NT2/D1 (cell line): ENCODE results near the gene PRKAG2.

Experiments
- SUZ12 ChIP-seq: IDR thresholded peaks from 2 replicates; pipeline ENCODE4 v1.6.1; 2011; ENCODE audit not compliant: insufficient read length, insufficient read depth; ENCODE audit errors: extremely low read depth
- YY1 ChIP-seq: IDR thresholded peaks from 2 replicates; pipeline ENCODE4 v1.6.1; 2011; ENCODE audit not compliant: insufficient read length, insufficient read depth
- ZNF274 ChIP-seq: IDR thresholded peaks from 2 replicates; pipeline ENCODE4 v1.6.1; 2011; ENCODE audit warnings: mild to moderate bottlenecking, low read depth, low read length

DNA sequence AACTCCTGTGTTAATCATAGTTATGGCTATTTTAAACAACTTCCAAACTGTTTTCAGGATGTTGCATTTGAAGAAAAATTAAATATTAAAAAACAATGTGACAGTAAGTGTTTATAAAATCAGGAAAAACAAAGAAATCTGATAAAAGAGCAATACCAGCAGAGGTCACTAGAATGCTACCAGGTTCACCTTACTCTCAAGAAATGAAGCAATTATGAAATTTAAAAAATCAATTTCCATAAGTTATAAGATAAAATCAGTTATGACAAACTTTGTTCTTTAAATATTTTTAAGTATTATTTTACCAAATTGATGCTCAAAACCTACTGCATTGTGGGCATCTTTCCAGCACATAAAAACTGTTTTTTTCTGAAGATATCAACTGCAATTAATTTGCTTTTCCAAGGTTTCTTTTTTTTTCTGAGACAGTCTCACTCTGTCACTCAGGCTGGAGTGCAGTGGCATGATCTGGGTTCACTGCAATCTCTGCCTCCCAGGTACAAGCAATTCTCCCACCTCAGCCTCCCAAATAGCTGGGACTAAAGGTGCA, 306.5 kb downstream of the PRKAG2 start:
- TF ChIP-seq ZNF274: no peak
- no peak for TF ChIP-seq SUZ12
- no peak for TF ChIP-seq YY1
